GM21529 (cell line): Measurements from ENCODE around the gene CRIM1.

Experiments used
- ATAC-seq: cut with Tn5 transposase; IDR thresholded peaks from one replicate; pipeline ENCODE4 v1.9.1; 2021; ENCODE audit not compliant: unreplicated experiment

The CRIM1 gene

GRCh38 chr2:36544638-36545338 lies 189.2 kb downstream of the CRIM1 start:
- no peak for ATAC-seq

- no peak for ATAC-seq
Observed at GRCh38 chr2:36545871-36546416, 190.4 kb downstream of the CRIM1 start.

- ATAC-seq, result no peak
Observed at GRCh38 chr2:36547906-36548305, 192.3 kb downstream of the CRIM1 start.

GRCh38 chr2:36549165-36549574 lies 193.6 kb downstream of the CRIM1 start:
- ATAC-seq, result no peak

DNA sequence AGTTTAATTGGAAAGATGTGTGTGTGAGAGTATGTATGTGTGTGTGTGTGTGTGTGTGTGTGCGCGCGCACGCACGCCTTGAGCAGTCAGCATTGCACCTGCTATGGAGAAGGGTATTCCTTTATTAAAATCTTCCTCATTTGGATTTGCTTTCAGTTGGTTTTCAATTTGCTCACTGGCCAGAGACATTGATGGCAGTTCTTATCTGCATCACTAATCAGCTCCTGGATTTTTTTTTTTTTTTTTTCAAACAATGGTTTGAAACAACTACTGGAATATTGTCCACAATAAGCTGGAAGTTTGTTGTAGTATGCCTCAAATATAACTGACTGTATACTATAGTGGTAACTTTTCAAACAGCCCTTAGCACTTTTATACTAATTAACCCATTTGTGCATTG lies 194.4 kb downstream of the CRIM1 start:
- no peak for ATAC-seq

DNA sequence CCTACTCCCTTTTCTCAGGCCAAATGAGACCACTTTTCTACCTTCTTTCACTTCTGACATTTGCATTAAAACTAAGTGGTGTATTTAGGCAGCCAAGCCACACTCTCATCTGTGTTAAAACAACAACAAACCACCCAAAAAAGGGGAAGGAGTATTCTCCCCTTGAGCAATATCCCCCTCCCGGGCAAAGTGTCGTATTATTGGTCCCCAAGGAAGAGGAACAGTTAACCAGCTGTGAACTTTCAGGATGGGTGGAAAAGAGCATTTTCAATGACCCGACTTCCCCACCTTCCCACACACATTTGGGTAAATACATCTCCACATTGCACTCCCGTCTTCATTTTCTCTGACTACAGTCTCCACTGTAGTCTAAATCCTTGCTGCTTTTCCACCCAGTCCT lies 198.1 kb downstream of the CRIM1 start:
- no peak for ATAC-seq

DNA sequence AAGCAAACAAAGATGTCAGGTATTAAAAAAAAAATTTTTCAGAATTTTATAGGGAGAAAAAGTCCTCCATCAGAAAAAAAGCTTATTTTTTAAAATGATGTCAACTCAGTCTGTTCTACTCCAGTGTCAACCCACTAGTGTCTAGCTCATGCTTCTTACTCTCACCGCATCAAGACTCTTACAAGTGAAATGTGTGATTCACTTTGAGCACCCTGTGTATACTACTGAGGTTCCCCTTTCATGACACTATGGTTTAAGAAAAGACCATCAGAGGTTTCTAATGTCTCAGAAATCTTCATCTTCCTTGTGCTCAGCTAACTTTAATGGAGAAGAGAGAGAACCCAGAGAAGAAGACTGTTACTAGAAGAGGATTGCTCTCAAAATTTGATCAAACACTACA lies 199.0 kb downstream of the CRIM1 start:
- ATAC-seq, result no peak

GRCh38 chr2:36555789-36556188 lies 200.2 kb downstream of the CRIM1 start:
- no peak for ATAC-seq

DNA sequence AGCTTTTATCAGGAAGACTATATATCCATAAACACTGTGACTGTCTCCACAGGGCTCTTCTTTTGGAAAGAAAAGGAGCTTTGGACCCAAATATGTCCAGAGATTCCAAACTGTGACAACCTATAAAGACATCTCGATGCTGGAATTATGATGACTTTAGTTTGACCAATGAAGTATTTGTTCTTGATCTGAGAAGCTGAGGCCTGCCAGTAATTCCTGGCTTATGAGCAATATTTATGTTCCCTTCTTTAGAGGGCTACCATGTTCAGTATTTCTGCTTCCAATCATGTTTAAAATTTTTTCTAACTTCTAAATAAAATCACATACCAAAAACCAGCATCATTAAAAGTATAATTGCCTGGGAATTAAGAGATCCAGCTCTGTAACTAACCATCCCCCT lies 201.3 kb downstream of the CRIM1 start:
- ATAC-seq, result no peak

DNA sequence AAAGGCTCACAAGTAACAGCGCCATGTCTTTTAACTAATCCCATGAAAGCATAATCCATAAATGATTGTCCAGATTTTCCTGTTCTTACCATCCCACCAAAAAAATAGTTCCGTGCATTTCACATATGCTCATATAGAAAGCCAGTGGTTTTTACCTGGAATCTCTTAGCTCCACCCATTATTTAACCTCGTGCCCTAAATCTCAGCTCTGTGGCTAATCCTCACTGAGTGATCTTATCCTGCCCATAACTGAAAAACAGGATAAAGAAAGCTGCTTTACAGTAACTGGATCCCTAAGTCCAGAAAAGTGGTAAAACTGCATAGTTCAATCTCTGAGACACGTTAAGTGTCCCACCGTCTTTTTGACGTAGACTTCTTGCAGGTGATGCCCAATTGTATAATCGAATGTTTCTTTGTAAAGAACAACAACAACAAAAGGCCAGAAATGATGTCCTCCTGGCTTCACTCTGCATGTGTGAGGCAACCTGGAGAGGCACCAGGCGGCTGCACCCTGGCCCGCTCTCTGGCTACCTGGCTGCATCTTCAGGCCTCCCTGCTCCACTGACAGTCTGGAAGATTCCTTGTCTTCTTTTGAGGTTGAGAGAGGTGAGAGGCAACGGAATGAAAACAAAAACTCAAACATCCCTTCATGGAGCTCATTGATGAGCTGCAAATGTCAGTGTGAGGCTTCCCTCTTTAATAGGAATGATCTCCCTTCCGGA lies 203.8 kb downstream of the CRIM1 start:
- no peak for ATAC-seq

GRCh38 chr2:36560726-36561125 lies 205.1 kb downstream of the CRIM1 start:
- ATAC-seq, result no peak

GRCh38 chr2:36561237-36561944 lies 205.8 kb downstream of the CRIM1 start:
- no peak for ATAC-seq

- no peak for ATAC-seq
Observed at GRCh38 chr2:36562240-36562639, 206.7 kb downstream of the CRIM1 start.

DNA sequence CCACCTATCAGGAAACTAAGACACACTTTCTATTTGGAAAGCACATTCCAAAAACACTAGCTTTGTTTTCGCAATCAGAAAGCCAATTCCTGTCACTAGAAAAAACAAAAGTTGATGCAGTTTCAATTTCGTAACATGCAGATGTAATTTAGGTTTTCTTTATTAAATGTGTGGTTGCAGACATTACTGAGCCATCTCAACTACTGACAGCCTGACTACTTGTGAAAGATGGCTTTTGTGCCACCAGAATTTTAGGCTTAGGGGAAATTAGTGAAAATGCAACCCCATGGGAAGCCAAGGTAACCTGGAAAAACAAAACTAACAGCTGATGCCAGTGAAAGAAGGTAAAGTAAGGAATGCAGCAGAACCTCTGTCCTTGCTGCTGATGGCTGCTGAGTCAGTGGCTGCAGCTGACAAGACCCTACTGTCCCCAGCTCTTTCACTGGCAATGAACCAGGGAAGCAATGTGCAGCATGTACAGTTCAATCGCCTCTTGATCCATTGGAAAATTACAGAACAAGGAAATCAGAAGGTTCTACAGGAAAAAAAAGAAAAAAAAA lies 207.5 kb downstream of the CRIM1 start:
- ATAC-seq, result no peak

GRCh38 chr2:36564377-36564930 lies 208.9 kb downstream of the CRIM1 start:
- no peak for ATAC-seq

DNA sequence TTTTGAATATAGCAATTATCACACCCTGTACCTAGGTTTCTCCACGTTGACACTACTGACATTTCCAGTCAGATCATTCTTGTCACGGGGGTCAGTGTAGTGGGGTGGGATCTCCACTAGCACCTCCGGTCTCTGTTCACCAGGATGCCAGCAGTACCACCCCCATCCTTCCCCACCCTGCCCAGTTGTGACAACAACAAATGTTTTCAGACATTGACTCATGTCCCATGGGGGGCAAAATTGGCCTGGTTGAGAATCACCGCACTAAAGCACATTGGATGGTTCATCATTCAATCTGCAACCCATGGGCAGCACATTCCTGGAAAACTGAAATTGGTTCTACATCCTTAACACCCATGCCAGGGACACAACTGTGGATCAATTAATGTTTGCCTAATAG lies 210.1 kb downstream of the CRIM1 start:
- ATAC-seq, result no peak

DNA sequence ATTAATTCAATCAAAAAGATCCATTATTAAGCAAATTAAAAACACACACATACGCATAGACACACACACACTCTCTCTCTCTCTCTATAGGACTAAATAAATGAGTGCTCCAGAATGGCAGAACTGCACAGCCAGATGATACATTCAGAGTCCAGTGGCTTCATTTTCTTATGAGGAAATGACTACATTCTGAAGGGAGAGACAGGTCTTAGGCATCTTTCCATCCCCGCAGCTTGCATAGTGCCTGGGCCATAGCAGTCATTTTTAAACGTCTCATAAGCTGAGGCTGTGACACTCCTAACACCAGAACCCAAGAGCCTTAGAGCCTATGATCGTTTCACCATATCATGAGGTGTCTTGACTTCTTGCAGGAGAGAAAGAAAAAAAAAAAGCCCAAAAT lies 211.3 kb downstream of the CRIM1 start:
- ATAC-seq, result no peak

GRCh38 chr2:36567711-36568408 lies 212.3 kb downstream of the CRIM1 start:
- ATAC-seq, result no peak

GRCh38 chr2:36568516-36569246 lies 213.1 kb downstream of the CRIM1 start:
- no peak for ATAC-seq
